D721Med (cell line): ENCODE results near the gene WDR27.

Source experiments
- DNase-seq: peaks from one replicate; pipeline ENCODE4 v3.0.0; 2011; ENCODE audit warnings: low spot score; ENCODE audit not compliant: insufficient read length
- FAIRE-seq: peaks from 2 replicates; lab custom pipeline; 2011; peaks lifted over from hg19 to GRCh38; lab: Jason Lieb, UNC
- CTCF ChIP-seq: IDR thresholded peaks from 2 replicates; pipeline ENCODE4 v1.5.1; 2012; ENCODE audit warnings: mild to moderate bottlenecking, control low read depth; ENCODE audit not compliant: insufficient read depth; ENCODE audit errors: missing control alignments

WDR27 gene

GRCh38 chr6:169624785-169625184, 77.0 kb downstream of the WDR27 start:
- DNase-seq (no peak), FAIRE-seq (no peak)
- TF ChIP-seq CTCF, result no peak

GRCh38 chr6:169623975-169624374, 77.9 kb downstream of the WDR27 start:
- no peak for FAIRE-seq

GRCh38 chr6:169623343-169623742, 78.5 kb downstream of the WDR27 start:
- DNase-seq (no peak), FAIRE-seq (no peak)
- TF ChIP-seq CTCF, result no peak

More at GRCh38 chr6:169623975-169624374, 77.9 kb downstream of the WDR27 start:
- no peak for DNase-seq
- TF ChIP-seq CTCF, result no peak

GRCh38 chr6:169622618-169623017, 79.2 kb downstream of the WDR27 start:
- TF ChIP-seq CTCF, result no peak
- FAIRE-seq (no peak), DNase-seq (no peak)

DNA sequence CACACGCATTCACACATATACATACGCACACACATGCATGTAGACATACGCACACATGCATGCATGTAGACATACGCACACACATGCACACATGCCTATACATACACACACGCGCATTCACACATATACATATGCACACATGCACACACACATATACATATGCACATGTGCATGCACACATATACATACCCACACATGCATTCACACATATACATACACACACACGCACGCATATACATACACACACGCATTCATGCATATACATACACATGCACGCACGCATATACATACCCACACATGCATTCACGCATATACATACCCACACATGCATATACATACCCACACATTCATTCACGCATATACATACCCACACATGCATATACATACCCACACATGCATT, 80.5 kb downstream of the WDR27 start:
- no peak for TF ChIP-seq CTCF
- DNase-seq (no peak), FAIRE-seq (no peak)

DNA sequence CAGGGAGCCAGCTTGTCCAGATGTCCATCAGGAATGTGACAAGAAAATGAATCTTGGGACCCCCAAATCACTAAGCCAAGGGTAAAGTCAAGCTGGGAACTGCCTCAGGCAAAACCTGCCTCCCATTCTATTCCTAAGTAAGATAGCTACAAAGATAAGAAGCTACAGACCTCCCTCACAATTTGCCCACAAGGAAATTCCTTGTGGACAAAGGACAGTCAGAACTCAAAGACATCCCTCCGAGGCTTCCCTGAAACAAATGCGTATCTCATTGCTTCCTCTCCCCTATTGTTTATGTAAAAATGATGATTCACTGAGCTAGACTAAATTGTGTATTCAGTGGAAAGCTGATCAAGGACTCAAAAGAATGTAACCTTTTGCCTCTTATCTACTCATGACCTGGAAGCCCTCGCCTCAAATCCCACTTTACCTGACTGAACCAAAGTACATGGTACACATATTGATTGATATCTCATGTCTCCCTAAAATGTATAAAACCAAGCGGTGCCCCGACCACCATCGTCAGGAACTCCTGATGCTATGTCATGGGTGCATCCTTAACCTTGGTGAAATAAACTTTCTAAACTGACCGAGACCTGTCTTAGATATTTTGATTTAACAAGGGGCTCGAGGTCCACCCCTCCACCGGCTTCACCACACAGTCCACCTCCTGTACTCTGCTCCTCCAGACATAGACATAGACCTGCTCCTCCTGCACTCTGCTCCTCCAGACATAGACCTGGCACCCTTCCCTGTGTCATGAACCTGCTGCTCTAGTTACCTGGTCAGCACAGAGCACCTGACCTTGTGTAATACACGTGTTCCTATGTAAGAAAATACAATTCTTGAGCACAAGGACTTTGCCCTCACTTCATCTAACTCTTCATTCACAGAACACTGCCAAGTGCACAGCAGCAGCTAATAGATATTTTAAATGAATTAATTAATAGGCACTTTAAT, 81.4 kb downstream of the WDR27 start:
- FAIRE-seq (no peak), DNase-seq (no peak)
- no peak for TF ChIP-seq CTCF

- TF ChIP-seq CTCF, result no peak
- DNase-seq (no peak), FAIRE-seq (no peak)
Measured at GRCh38 chr6:169619650-169620049, 82.2 kb downstream of the WDR27 start.
